Astrocyte (in vitro differentiated cells and primary cell): ENCODE results near the gene SLC25A31. TPM values are rescaled to one million over a fixed set of nuclear protein-coding genes. Genes with fewer than 3 reads are reported as not detected.

ENCODE experiments used
- DNase-seq: peaks from one replicate; pipeline ENCODE4 v3.0.0-alpha.2; 2010; ENCODE audit warnings: low read depth
- FAIRE-seq: peaks from 2 replicates; lab custom pipeline; 2011; peaks lifted over from hg19 to GRCh38; lab: Jason Lieb, UNC
- H2AFZ ChIP-seq: 2 replicates; pipeline ENCODE4 v1.6.0; 2012; ENCODE audit warnings: low read depth, low read length, inconsistent platforms
- H3K27ac ChIP-seq: 2 replicates; pipeline ENCODE4 v1.5.1; 2011; ENCODE audit warnings: low read depth, low read length, inconsistent platforms
- H3K27me3 ChIP-seq: 2 replicates; pipeline ENCODE4 v1.6.0; 2011; ENCODE audit warnings: low read length, inconsistent platforms; ENCODE audit not compliant: insufficient read depth
- H3K36me3 ChIP-seq: 2 replicates; pipeline ENCODE4 v1.5.1; 2011; ENCODE audit warnings: low read length, inconsistent platforms; ENCODE audit not compliant: insufficient read depth
- H3K4me1 ChIP-seq: 2 replicates; pipeline ENCODE4 v1.5.1; 2011; ENCODE audit warnings: low read length, inconsistent platforms; ENCODE audit not compliant: insufficient read depth
- H3K4me2 ChIP-seq: 2 replicates; pipeline ENCODE4 v1.6.0; 2012; ENCODE audit warnings: low read length, inconsistent platforms
- H3K4me3 ChIP-seq: 2 replicates; pipeline ENCODE4 v1.5.1; 2011; ENCODE audit warnings: low read depth, mild to moderate bottlenecking, low read length, inconsistent platforms; ENCODE audit not compliant: insufficient read depth
- H3K79me2 ChIP-seq: 2 replicates; pipeline ENCODE4 v1.6.0; 2012; ENCODE audit warnings: mild to moderate bottlenecking, low read length, inconsistent platforms; ENCODE audit not compliant: insufficient read depth
- H3K9ac ChIP-seq: 2 replicates; pipeline ENCODE4 v1.6.0; 2012; ENCODE audit warnings: mild to moderate bottlenecking, low read length, inconsistent platforms
- H3K9me3 ChIP-seq: 2 replicates; pipeline ENCODE4 v1.5.1; 2012; ENCODE audit warnings: low read depth, mild to moderate bottlenecking, low read length, inconsistent platforms; ENCODE audit not compliant: insufficient read depth
- H4K20me1 ChIP-seq: 2 replicates; pipeline ENCODE4 v1.6.0; 2012; ENCODE audit warnings: low read length, inconsistent platforms; ENCODE audit not compliant: insufficient read depth
- H3K27ac Mint-ChIP-seq: one replicate; pipeline ENCODE4 v1.8.0; 2021; ENCODE audit warnings: mild to moderate bottlenecking, mixed read lengths; ENCODE audit not compliant: unreplicated experiment
- H3K27me3 Mint-ChIP-seq: one replicate; pipeline ENCODE4 v1.8.0; 2021; ENCODE audit warnings: low read depth, mixed read lengths; ENCODE audit not compliant: unreplicated experiment
- H3K36me3 Mint-ChIP-seq: one replicate; pipeline ENCODE4 v1.8.0; 2021; ENCODE audit warnings: low read depth, mixed read lengths; ENCODE audit not compliant: unreplicated experiment
- H3K4me1 Mint-ChIP-seq: one replicate; pipeline ENCODE4 v1.8.0; 2021; ENCODE audit warnings: low read depth, mixed read lengths; ENCODE audit not compliant: unreplicated experiment
- H3K4me3 Mint-ChIP-seq: one replicate; pipeline ENCODE4 v1.8.0; 2021; ENCODE audit warnings: mild to moderate bottlenecking, moderate library complexity, mixed read lengths; ENCODE audit not compliant: unreplicated experiment
- H3K9me3 Mint-ChIP-seq: one replicate; pipeline ENCODE4 v1.8.0; 2021; ENCODE audit warnings: mild to moderate bottlenecking, mixed read lengths; ENCODE audit not compliant: unreplicated experiment
- EZH2 ChIP-seq: IDR thresholded peaks from 2 replicates; pipeline ENCODE4 v1.6.1; 2012; ENCODE audit warnings: mild to moderate bottlenecking, low read length, inconsistent platforms; ENCODE audit not compliant: insufficient read depth
- total RNA-seq: library from RNA; stranded (reverse); gene quantifications from 2 replicates; pipeline ENCODE4 v1.2.1, GENCODE V29; 2021
- TF ChIP-seq, protein P1 (sequence below): IDR thresholded peaks from 2 replicates; pipeline ENCODE4 v1.5.1; 2011; ENCODE audit warnings: low read depth, mild to moderate bottlenecking, inconsistent platforms, low read length, moderate library complexity; ENCODE audit not compliant: insufficient read depth

Gene SLC25A31
- total RNA-seq, 1 donor from 2014 or later = not detected

DNA sequence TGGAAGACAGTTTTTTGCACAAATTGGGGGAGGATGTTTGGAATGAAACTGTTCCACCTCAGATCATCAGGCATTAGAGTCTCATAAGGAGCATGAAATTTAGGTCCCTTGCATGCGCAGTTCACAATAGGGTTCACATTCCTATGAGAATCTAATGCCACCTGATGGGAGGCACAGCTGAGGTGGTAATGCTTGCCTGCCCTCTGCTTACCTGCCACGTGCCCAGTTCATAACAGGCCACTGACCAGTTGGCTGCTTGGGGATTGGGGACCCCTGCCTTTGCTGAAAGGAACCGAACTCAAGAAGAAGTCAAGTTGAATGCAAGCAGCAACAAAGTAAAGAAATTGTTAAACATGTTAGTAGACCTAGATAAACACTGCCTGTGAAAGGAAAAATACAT lies 47.3 kb downstream of the SLC25A31 start:
- H3K27ac Mint-ChIP-seq = no peak overlapping the region
- no peak for FAIRE-seq
- no peak for DNase-seq
- Histone ChIP-seq H3K27me3 (no peaks in the 10 kb centered on the region), H3K27ac (no peak overlapping the region), H3K36me3 (no peaks in the 10 kb centered on the region), H4K20me1 (no peaks in the 10 kb centered on the region), H3K9ac (no peak overlapping the region), H3K4me3 (no peak overlapping the region), H2AFZ (no peak overlapping the region), H3K9me3 (no peaks in the 10 kb centered on the region), H3K4me2 (no peak overlapping the region), H3K79me2 (no peaks in the 10 kb centered on the region), H3K4me1 (no peaks in the 10 kb centered on the region)
- no peak overlapping the region for H3K4me3 Mint-ChIP-seq
- no peak for TF ChIP-seq EZH2
- TF ChIP-seq, protein P1, sequence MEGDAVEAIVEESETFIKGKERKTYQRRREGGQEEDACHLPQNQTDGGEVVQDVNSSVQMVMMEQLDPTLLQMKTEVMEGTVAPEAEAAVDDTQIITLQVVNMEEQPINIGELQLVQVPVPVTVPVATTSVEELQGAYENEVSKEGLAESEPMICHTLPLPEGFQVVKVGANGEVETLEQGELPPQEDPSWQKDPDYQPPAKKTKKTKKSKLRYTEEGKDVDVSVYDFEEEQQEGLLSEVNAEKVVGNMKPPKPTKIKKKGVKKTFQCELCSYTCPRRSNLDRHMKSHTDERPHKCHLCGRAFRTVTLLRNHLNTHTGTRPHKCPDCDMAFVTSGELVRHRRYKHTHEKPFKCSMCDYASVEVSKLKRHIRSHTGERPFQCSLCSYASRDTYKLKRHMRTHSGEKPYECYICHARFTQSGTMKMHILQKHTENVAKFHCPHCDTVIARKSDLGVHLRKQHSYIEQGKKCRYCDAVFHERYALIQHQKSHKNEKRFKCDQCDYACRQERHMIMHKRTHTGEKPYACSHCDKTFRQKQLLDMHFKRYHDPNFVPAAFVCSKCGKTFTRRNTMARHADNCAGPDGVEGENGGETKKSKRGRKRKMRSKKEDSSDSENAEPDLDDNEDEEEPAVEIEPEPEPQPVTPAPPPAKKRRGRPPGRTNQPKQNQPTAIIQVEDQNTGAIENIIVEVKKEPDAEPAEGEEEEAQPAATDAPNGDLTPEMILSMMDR = no peak
- no peaks in the 10 kb centered on the region for H3K9me3 Mint-ChIP-seq
- H3K27me3 Mint-ChIP-seq = no peaks in the 10 kb centered on the region
- H3K36me3 Mint-ChIP-seq = no peaks in the 10 kb centered on the region
- H3K4me1 Mint-ChIP-seq = peaks cover under 1% of the 10 kb centered on the region

DNA sequence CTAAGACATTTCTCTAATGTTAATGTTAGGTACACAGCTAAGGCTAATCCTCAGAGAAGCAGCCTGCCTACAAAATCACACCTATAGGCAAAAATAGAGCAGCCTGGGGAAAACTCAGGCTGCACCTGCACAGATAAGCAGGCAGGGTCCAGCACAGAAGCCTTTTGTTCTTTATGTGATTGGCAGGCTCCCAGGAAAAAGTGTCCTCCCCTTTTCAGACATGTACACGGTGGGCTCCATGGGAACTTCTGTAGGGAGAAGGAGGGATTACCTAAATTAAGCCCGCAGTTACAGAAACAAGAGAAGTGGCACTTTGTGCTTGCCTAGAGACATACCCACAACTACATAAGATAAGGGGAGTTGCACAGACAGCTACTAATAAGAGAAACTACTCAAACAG lies 47.9 kb downstream of the SLC25A31 start:
- no peaks in the 10 kb centered on the region for H3K27me3 ChIP-seq
- H3K4me3 ChIP-seq = no peak overlapping the region
- H4K20me1 ChIP-seq = no peaks in the 10 kb centered on the region
- Mint-ChIP-seq H3K4me3 (no peak overlapping the region), H3K27me3 (no peaks in the 10 kb centered on the region), H3K36me3 (no peaks in the 10 kb centered on the region), H3K27ac (no peak overlapping the region), H3K9me3 (no peaks in the 10 kb centered on the region), H3K4me1 (peaks cover 2% of the 10 kb centered on the region)
- H3K27ac ChIP-seq = no peak overlapping the region
- no peak for TF ChIP-seq EZH2
- TF ChIP-seq, protein P1 = no peak
- no peaks in the 10 kb centered on the region for H3K79me2 ChIP-seq
- DNase-seq (no peak), FAIRE-seq (no peak)
- no peak overlapping the region for H3K9ac ChIP-seq
- no peak overlapping the region for H2AFZ ChIP-seq
- no peaks in the 10 kb centered on the region for H3K36me3 ChIP-seq
- no peaks in the 10 kb centered on the region for H3K9me3 ChIP-seq
- no peaks in the 10 kb centered on the region for H3K4me1 ChIP-seq
- H3K4me2 ChIP-seq = no peak overlapping the region

DNA sequence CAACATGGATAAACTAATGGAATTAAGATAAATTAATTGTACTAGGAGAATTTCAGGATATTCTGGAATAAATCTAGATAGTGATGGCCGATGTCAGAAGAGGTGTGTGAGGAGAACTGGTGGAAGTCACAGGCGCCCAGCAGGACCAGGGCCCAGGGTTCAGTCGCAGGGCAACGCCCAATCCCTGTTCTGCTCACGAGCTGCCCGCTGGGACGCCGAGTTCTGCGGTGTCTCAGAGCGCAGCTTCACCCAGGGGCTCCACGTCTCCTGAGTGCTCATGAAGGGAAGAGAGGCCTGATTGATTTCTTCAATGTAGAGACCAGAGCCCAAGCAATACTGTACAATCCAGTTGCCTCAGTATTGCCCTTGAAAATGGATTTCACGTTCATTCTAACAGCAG lies 50.4 kb downstream of the SLC25A31 start:
- H3K27ac Mint-ChIP-seq = no peak overlapping the region
- peaks cover 2% of the 10 kb centered on the region for H3K4me1 Mint-ChIP-seq
- Histone ChIP-seq H2AFZ (peak overlapping the region; percentile 86), H4K20me1 (no peaks in the 10 kb centered on the region), H3K4me3 (no peak overlapping the region), H3K36me3 (no peaks in the 10 kb centered on the region), H3K9ac (no peak overlapping the region), H3K27ac (no peak overlapping the region), H3K9me3 (no peaks in the 10 kb centered on the region), H3K79me2 (no peaks in the 10 kb centered on the region), H3K27me3 (no peaks in the 10 kb centered on the region), H3K4me1 (no peaks in the 10 kb centered on the region), H3K4me2 (no peak overlapping the region)
- no peak overlapping the region for H3K4me3 Mint-ChIP-seq
- DNase-seq (no peak), FAIRE-seq (no peak)
- no peak for TF ChIP-seq EZH2
- TF ChIP-seq, protein P1 = no peak
- no peaks in the 10 kb centered on the region for H3K36me3 Mint-ChIP-seq
- no peaks in the 10 kb centered on the region for H3K27me3 Mint-ChIP-seq
- no peaks in the 10 kb centered on the region for H3K9me3 Mint-ChIP-seq
